Common myeloid progenitor, CD34-positive (primary cell): ENCODE results near the gene TBCD.
"Not testable (repeated sequence)": the region's sequence is repeated elsewhere in the genome, so short reads cannot be mapped to it uniquely, and the experiment has no call there.

Experiments
- CTCF ChIA-PET: fragments of 350-600 bp; sonication (Branson Sonifier 250); formaldehyde crosslinking; loops from one replicate; lab custom pipeline; 2021; ENCODE audit warnings: antibody characterized with exemption; lab: Charles Lee
- POLR2A ChIA-PET: fragments of 350-600 bp; sonication (Branson Sonifier 250); formaldehyde crosslinking; loops from one replicate; lab custom pipeline; 2021; ENCODE audit warnings: antibody characterized with exemption; lab: Charles Lee
- DNase-seq, 3 donors: peaks; one replicate each; pipeline versions ENCODE4 v3.0.0 to v3.0.0-alpha.2; 2013
- H3K27ac ChIP-seq, 2 experiments: 1 replicate in 1 of 2; 2 replicates in 1 of 2; pipeline ENCODE4 v1.7.0; 2013; ENCODE audit warnings: inconsistent platforms in 2 of 2, low read length in 2 of 2, mild to moderate bottlenecking in 2 of 2, low read depth in 1 of 2, moderate library complexity in 1 of 2; ENCODE audit not compliant: severe bottlenecking in 2 of 2, insufficient read depth in 1 of 2, poor library complexity in 1 of 2
- H3K27me3 ChIP-seq, 5 experiments: replicated peaks in 2 of 5; 1 replicate in 3 of 5; 2 replicates in 2 of 5; pipeline versions ENCODE4 v1.6.1 to v1.7.0; 2013; ENCODE audit warnings: low read length in 4 of 5, mild to moderate bottlenecking in 2 of 5, moderate library complexity in 2 of 5, inconsistent platforms in 1 of 5; ENCODE audit not compliant: insufficient read depth in 5 of 5, control insufficient read depth in 4 of 5
- H3K36me3 ChIP-seq, 4 experiments: 1 replicate in 2 of 4; 2 replicates in 2 of 4; pipeline versions ENCODE4 v1.6.1 to v1.7.0; 2013; ENCODE audit warnings: low read length in 3 of 4, control low read depth in 1 of 4, mild to moderate bottlenecking in 1 of 4; ENCODE audit not compliant: control insufficient read depth in 4 of 4, insufficient read depth in 4 of 4
- H3K4me1 ChIP-seq, 4 experiments: 1 replicate in 3 of 4; 2 replicates in 1 of 4; pipeline versions ENCODE4 v1.6.1 to v1.7.1; 2013; ENCODE audit warnings: low read length in 3 of 4, mild to moderate bottlenecking in 3 of 4, control low read depth in 1 of 4, inconsistent platforms in 1 of 4, moderate library complexity in 1 of 4; ENCODE audit not compliant: control insufficient read depth in 4 of 4, insufficient read depth in 4 of 4; ENCODE audit errors: control extremely low read depth in 1 of 4
- H3K4me3 ChIP-seq, 7 experiments: 1 replicate in 4 of 7; 2 replicates in 3 of 7; pipeline versions ENCODE4 v1.5.1 to v1.7.0; 2013; ENCODE audit warnings: mild to moderate bottlenecking in 7 of 7, low read length in 6 of 7, moderate library complexity in 6 of 7, inconsistent platforms in 2 of 7, low read depth in 2 of 7, control low read depth in 1 of 7; ENCODE audit not compliant: insufficient read depth in 4 of 7, control insufficient read depth in 1 of 7; ENCODE audit errors: extremely low read depth in 1 of 7
- H3K9me3 ChIP-seq, 5 experiments: 1 replicate in 4 of 5; 2 replicates in 1 of 5; pipeline versions ENCODE4 v1.6.1 to v1.7.1; 2013; ENCODE audit warnings: low read length in 4 of 5, mild to moderate bottlenecking in 2 of 5, inconsistent platforms in 1 of 5, low read depth in 1 of 5, moderate library complexity in 1 of 5; ENCODE audit not compliant: control insufficient read depth in 4 of 5, insufficient read depth in 2 of 5; ENCODE audit errors: control extremely low read depth in 1 of 5
- WGBS: methylation state at CpG from one replicate; pipeline ENCODE4 v1.1.5; 2013; ENCODE audit not compliant: insufficient coverage; 5-methylcytosine and 5-hydroxymethylcytosine counted together

Gene TBCD

DNA sequence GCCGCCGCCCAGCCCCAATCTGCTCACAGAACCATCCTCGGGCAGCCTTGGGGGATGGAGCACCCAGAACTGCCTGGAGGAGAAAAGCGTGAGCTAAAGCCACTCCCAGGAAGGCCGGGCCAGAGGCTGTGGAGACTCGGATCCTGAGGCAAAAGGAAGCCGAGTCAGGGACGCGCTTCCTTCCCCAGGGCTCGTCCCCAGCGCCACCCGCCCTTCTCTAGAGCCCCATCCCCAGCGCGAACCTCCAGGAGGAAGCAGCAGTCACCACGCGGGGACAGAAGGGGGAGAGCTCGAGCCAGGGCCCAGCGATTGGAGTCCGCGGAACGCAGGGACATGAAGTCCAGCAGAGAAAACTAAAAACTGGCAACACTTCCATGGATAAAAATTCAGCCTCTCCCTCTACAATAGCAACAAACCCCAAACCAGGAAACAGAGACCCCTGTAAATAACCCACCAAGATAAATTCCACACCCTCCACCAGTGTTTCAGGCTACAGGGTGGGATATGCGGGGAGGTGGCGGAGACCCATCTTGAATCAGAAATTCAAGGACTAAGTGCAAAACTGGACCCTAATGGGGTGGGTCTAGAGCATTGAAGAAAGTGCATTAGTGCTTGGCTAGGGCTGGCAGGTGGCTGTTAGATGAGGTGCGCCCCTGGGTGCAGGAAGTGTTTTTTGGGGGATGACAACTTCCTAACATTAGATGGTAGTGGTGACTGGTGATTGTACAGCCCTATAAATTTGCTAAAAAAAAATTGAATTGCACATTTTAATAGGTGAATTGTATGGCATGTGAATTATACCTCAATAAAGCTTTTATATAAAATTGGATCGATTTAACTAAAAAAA lies 211.5 kb downstream of the TBCD start:
- Histone ChIP-seq H3K9me3 (peaks cover 0 to 2% (median 0%) of the 10 kb centered on the region in 5 experiments), H3K36me3 (peaks cover 0 to 54% (median 26%) of the 10 kb centered on the region in 4 experiments), H3K4me1 (peaks cover 5 to 22% (median 16%) of the 10 kb centered on the region in 4 experiments), H3K4me3 (peak overlapping the region in 5 of 7 experiments; percentile 19 to 55 (median 29)), H3K27ac (no peak overlapping the region), H3K27me3 (no peaks in the 10 kb centered on the region)
- peak; percentile 68 to 69 (median 68) for DNase-seq
- ChIA-PET CTCF (interaction anchor here (0.8 to 1.7 kb wide), 10 partner anchors 10 to 237 kb away, joined by 3 to 7 read pairs (median 4); no protein-coding TSS in a partner anchor), POLR2A (interaction anchor here (0.8 kb wide), 2 partner anchors 116 to 121 kb away, joined by 3 read pairs; partner anchors contain the start of gene METRNL)
- WGBS = 11% methylated on average over 18 of the region's 25 CpGs

DNA sequence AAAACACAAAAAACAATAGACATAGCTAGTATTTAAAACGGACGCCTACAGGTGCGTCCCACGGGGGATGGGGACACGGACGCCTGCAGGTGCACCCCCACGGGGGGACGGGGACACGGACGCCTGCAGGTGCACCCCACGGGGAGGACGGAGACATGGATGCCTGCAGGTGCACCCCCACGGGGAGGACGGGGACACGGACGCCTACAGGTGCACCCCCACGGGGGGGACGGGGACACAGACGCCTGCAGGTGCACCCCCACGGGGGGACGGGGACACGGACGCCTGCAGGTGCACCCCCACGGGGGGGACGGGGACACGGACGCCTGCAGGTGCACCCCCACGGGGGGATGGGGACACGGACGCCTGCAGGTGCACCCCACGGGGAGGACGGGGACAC lies 212.6 kb downstream of the TBCD start:
- H3K4me3 ChIP-seq, POLR2A ChIA-PET, H3K9me3 ChIP-seq, H3K27me3 ChIP-seq, DNase-seq, H3K27ac ChIP-seq: not testable (repeated sequence)
- H3K4me1 ChIP-seq = peaks cover 5 to 23% (median 16%) of the 10 kb centered on the region in 4 experiments
- WGBS = over 99% methylated on average over 20 of the region's 32 CpGs
- H3K36me3 ChIP-seq = peaks cover 0 to 43% (median 20%) of the 10 kb centered on the region in 4 experiments
- CTCF ChIA-PET = interaction anchor here (0.6 to 1.7 kb wide), 5 partner anchors 9 to 160 kb away, joined by 3 to 7 read pairs (median 3); no protein-coding TSS in a partner anchor

DNA sequence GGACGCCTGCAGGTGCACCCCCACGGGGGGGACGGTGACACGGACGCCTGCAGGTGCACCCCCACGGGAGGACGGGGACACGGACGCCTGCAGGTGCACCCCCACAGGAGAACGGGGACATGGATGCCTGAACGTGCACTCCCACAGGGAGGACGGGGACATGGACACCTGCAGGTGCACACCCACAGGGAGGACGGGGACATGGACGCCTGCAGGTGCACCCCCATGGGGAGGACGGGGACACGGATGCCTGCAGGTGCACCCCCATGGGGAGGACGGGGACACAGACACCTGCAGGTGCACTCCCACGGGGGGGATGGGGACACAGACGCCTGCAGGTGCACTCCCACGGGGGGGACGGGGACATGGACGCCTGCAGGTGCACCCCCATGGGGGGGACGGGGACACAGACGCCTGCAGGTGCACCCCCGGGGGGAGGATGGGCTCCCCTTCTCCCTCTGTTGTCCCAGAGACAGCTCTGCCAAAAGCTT lies 213.0 kb downstream of the TBCD start:
- ChIA-PET POLR2A (no interaction called here), CTCF (no interaction called here)
- 94% methylated on average over 20 of the region's 25 CpGs for WGBS
- H3K36me3 ChIP-seq = peaks cover 0 to 39% (median 18%) of the 10 kb centered on the region in 4 experiments
- H3K4me1 ChIP-seq = peaks cover 5 to 28% (median 17%) of the 10 kb centered on the region in 4 experiments
- no peak for DNase-seq
- no peak overlapping the region for H3K4me3 ChIP-seq
- no peak overlapping the region for H3K27ac ChIP-seq
- no peaks in the 10 kb centered on the region for H3K27me3 ChIP-seq
- no peaks in the 10 kb centered on the region for H3K9me3 ChIP-seq

DNA sequence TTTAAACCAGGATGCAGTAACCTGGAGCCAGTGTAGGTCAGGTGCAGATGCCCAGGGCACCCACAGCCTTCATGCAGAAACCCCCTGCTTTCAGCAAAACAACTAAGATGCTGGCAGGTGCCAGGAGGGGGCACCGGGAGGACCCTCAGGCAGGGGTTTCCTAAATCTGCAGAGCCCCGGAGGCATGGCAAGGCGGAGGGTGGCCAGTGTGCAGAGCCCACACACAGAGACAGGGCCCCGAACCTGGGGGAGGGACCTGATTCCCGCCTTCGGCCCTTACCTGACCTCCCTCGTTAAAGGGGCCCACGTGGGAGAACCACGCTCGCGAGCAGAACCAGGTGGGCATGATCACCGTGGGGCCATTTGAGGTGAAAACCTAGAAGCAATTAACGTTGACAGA lies 213.5 kb downstream of the TBCD start:
- DNase-seq = no peak
- ChIA-PET CTCF (interaction anchor here (1.1 to 1.5 kb wide), 4 partner anchors 23 to 238 kb away, joined by 3 to 5 read pairs (median 4); no protein-coding TSS in a partner anchor), POLR2A (no interaction called here)
- no peak overlapping the region for H3K27ac ChIP-seq
- no peaks in the 10 kb centered on the region for H3K27me3 ChIP-seq
- peaks cover 5 to 32% (median 21%) of the 10 kb centered on the region in 4 experiments for H3K4me1 ChIP-seq
- H3K9me3 ChIP-seq = no peaks in the 10 kb centered on the region
- peaks cover 0 to 34% (median 13%) of the 10 kb centered on the region in 4 experiments for H3K36me3 ChIP-seq
- no peak overlapping the region for H3K4me3 ChIP-seq
- WGBS = 97% methylated on average over 13 of the region's 13 CpGs

DNA sequence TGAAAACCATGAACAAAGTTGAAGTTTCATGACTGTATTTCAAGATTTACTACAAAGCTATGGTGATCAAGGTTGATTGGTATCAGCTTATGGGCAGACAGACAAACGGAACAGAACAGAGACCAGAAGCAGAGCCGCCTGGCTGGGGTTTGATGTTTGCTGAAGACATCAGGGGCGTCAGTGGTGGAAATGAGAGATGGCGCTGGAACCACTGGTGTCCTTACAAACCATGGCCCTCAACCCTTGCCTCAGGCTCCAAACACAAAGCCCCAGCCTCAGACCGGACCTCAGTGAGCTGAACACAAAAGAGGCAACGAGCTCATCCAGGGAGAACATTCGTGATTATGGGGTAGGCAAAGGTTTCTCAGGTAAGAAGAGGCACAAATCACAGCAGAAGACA lies 214.6 kb downstream of the TBCD start:
- POLR2A ChIA-PET = interaction anchor here (0.6 kb wide), 1 partner anchor 17 kb away, joined by 3 read pairs; no protein-coding TSS in a partner anchor
- CTCF ChIA-PET = interaction anchor here (1.1 to 1.5 kb wide), 4 partner anchors 22 to 237 kb away, joined by 3 to 5 read pairs (median 4); no protein-coding TSS in a partner anchor
- Histone ChIP-seq H3K4me3 (no peak overlapping the region), H3K4me1 (peaks cover 5 to 39% (median 26%) of the 10 kb centered on the region in 4 experiments), H3K36me3 (peaks cover 0 to 26% (median 10%) of the 10 kb centered on the region in 4 experiments), H3K27me3 (no peaks in the 10 kb centered on the region), H3K27ac (no peak overlapping the region), H3K9me3 (no peaks in the 10 kb centered on the region)
- DNase-seq = no peak
- WGBS = 97% methylated on average over 7 of the region's 7 CpGs

DNA sequence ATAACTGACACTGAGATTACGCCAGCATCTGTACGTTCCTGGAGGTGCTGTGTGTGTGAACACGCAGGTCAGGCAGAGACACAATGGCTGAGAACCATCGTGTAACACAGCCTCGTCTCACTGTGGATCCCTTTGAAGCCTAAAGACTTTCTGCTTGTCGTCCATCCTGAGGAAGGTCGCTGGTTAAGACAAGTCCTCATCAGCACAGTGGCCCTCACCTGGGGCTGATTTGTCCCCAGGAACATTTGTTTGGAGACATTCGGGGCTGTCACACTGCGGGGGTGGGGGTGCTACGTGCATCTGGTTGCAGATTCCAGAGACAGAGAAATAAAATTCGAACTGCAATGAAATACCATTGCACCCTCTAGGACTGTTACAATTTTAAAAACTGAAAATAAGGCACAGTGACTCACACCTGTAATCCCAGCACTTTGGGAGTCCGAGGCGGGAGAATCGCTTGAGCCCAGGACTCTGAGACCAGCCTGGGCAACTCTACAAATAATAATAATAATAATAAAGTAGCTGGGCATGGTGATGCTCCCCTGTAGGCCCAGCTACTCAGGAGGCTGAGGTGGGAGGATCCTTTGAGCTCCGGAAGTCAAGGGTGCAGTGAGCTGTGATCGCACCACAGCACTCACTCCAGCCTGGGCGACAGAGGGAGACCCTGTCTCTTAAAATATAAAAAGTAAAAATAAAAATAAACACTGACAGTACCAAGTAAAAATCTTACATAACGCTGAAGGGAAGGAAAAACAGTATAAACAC lies 215.6 kb downstream of the TBCD start:
- Histone ChIP-seq H3K4me3 (no peak overlapping the region), H3K27ac (no peak overlapping the region), H3K36me3 (peaks cover 0 to 23% (median 10%) of the 10 kb centered on the region in 4 experiments), H3K4me1 (peaks cover 5 to 38% (median 26%) of the 10 kb centered on the region in 4 experiments), H3K27me3 (no peaks in the 10 kb centered on the region), H3K9me3 (no peaks in the 10 kb centered on the region)
- no peak for DNase-seq
- WGBS = 97% methylated on average over 12 of the region's 18 CpGs
- POLR2A ChIA-PET = no interaction called here
- CTCF ChIA-PET = interaction anchor here (1.0 kb wide), 1 partner anchor 233 kb away, joined by 3 read pairs; no protein-coding TSS in a partner anchor
